GM19395 (cell line): ENCODE results near the gene QKI.
A peak's percentile ranks its signal among the peaks of the same experiment; 100 is the strongest.

ENCODE experiments used
- ATAC-seq: cut with Tn5 transposase; IDR thresholded peaks from one replicate; pipeline ENCODE4 v1.9.1; 2021; ENCODE audit warnings: mild to moderate bottlenecking, moderate library complexity; ENCODE audit not compliant: unreplicated experiment

The QKI gene

DNA sequence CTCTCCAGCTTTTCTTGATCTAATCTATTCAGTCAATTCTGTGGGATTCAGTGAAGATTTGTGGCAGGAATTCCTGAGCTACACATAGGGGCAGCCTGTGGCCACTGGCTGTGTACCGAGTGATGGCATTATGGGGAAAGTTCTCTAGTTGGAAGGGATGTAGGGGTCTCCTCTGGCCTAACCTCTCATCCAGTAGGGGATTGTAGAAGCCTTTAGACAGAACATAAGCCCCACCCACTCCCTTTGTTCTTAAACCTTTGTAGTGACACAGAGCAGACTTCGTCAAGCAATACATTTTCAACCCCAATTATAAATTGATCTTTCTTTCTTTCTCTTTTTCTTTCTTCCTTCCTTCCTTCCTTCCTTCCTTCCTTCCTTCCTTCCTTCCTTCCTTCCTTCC lies 188.9 kb downstream of the QKI start:
- no peak for ATAC-seq

GRCh38 chr6:163605385-163606097 lies 191.0 kb downstream of the QKI start:
- ATAC-seq = no peak

DNA sequence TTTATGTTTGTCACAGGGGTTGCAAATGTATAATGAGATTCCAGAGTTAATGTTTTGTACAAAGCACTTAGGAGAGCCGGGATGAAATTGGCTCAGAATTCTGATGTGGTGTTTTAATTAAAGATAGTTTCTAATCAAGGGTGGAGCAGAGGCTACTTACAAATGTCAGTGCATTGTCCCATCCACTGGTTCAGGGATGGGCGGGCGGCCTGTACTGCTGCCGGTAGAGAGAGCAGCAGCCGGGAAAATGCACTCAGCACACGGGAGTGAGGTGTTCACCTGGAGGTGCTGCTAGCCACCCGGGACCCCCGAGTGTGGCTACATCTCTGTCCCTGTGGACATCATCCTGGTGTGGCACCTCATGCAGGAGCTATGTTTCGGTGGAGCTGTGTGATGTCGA lies 193.3 kb downstream of the QKI start:
- ATAC-seq = no peak

DNA sequence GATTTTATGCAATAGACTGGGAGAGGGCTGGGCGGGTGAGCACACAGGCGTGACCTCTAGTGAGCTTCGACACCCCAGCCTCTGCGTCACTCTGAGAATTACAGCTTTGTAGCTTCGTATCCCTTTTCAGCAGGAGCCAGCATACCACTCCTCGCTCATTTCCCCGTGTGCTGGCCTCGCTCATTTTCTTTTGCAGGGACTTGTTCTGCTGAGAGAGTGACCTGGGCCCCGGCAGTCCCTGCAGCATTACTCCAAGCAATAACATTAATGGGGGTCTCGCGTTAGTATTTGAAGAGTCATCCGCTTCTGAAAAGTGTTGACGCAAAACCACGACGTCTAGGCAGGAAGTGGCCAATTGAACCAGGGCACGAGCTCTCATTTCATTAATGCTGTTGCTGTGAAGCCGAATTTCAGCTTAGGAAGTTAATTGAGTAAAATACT lies 193.7 kb downstream of the QKI start:
- ATAC-seq = no peak

DNA sequence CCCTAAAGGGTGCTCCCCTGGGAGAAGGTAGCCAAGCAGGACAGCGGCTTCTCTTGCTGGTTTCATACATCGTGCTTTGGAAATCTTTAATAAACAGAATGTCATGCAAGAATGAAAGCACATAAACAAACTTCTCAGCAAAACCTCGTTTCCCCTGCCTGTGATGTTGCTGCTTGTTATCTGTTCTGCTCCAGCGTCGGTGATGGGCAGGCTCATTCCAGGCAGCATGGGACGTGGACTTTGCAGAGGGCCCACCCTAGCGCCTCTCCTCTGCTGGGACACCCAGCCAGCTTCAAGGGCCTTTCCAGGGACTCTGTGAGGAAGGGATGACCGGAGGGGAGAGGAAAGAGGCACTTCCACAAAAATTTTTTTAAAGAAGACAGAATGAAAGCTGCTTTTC lies 197.7 kb downstream of the QKI start:
- ATAC-seq = no peak

DNA sequence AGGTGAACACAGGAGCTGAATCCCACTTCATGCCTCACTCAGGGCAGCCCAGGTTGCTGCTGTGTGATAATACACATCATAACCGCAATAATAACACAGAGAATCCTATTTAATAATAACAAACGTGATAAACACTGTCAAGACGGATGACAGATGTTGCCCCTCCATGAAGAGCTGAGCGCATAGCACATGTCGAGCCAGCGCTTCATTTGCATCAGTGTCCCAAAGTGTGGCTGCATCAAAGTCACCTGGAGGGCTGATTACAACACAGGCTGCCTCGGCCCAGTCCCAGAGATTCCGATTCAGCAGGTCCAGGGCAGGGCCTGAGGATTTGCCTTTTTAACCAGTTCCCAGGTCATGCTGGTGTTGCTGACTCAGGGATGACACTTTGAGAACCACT lies 198.5 kb downstream of the QKI start:
- ATAC-seq = no peak

GRCh38 chr6:163613668-163614067 lies 199.2 kb downstream of the QKI start:
- ATAC-seq = no peak

DNA sequence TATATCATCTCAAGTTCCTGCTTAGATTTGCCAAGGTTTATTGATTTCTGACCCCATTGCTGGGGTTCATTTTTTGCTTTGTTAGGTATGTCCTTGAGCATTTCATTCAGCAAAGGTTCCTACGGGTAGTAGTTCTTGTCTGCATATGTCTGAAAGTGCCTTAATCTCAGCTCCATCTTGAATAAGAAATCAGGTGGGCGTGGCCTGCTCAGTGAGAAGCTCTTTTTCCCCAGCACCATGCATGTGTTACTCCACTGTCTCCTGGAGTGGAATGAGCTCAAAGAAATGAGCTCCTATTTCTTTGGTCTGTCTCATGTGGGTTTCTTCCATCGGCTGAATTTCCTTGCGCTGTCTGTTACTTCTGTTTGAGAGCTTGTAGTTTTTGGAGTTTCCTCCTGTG lies 201.9 kb downstream of the QKI start:
- no peak for ATAC-seq

DNA sequence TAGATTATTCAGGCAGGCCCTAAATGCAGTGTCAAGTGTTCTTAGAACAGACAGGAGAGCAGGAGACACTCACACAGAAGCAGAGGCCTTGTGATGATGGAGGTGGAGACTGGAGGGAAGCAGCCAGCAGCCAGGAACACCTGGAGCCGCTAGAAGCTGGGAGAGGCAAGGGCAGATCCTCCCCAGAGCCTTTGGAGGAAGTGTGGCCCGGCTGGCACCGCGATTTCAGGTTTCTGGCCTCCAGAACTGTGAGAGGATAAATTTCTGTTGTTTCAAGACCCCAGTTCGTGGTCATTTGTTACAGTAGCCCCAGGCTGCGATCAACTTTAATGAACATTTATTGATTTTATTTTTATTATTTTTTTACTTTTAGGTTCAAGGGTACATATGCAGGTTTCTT lies 203.0 kb downstream of the QKI start:
- no peak for ATAC-seq

DNA sequence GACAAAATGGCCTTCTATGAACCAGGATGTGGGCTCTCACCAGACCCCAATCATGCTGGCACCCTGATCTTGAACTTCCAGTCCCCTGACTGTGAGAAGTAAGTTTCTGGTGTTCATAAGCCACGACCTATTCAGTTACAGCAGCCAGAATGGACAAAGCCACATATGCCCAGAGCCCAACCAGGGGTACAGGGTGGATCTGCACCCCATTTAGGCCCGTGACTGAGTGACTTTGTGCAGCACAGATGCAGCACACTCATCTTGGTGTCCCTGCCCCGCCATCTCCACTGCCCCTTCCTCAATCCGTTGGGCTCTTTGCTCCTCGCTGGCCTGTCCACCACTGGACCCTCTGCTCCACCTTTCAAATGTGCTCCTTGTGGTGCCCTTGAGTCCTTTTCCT lies 205.6 kb downstream of the QKI start:
- no peak for ATAC-seq

GRCh38 chr6:163620670-163621330 lies 206.3 kb downstream of the QKI start:
- peak; percentile 88 for ATAC-seq

GRCh38 chr6:163625265-163625664 lies 210.7 kb downstream of the QKI start:
- no peak for ATAC-seq

- no peak for ATAC-seq
These were observed 211.8 kb downstream of the QKI start for GRCh38 chr6:163626073-163626867.

DNA sequence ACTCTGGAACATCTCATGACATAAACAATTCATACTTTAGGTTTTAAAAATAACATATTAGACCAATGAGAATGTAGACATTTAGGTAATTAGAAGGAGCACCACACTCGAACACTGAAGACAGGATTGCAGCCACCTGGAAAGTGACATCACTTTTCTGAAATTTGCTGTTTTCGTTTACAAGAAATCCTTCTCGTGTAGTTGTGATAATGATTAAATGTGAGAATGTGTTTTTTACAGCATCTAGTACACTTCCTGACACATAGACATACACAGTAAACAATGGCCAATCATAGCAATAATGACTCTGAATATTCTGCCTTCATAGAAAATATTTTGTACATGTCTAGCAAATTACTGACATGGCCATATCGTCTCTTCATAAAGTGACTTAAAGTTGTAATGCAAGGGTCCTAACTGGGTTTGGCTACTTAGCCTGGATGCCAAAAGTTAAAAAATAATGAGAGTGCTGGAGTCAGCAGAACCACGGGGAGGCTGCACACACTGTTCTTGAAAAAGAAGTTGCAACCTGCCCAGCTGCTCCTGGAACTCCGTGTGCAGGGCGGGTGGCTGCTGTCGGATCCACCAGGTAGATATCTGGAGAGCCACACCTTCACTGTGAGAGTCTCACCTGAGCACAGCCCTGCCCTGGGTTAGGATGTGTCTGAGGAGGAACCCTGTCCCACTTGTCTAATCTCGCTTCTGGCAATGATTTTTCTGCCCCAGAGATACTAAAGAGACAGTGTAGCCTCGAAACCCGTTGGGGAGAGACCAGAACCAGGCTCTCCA lies 212.9 kb downstream of the QKI start:
- peak; percentile 78 for ATAC-seq
